Prostate gland (tissue), 2 donors: Measurements from ENCODE around the gene TMEM220.

Experiments
- POLR2A ChIP-seq: fragments of 450-650 bp; IDR thresholded peaks from one replicate; pipeline ENCODE4 v1.6.1; 2016; ENCODE audit warnings: antibody characterized with exemption, mild to moderate bottlenecking
- POLR2AphosphoS5 ChIP-seq: sonication (generic); formaldehyde crosslinking; IDR thresholded peaks from one replicate; pipeline ENCODE4 v1.6.1; 2017; ENCODE audit warnings: antibody characterized with exemption
- TF ChIP-seq, protein P1 (sequence below), 4 experiments: fragments of 200-600 bp in 2 of 4; fragments of 450-650 bp in 2 of 4; sonication (generic) in 2 of 4; IDR thresholded peaks; 1 replicate in 3 of 4; 2 replicates in 1 of 4; pipeline ENCODE4 v1.5.1; 2016 to 2019; ENCODE audit warnings: antibody characterized with exemption in 4 of 4, mild to moderate bottlenecking in 2 of 4, moderate library complexity in 2 of 4

DNA sequence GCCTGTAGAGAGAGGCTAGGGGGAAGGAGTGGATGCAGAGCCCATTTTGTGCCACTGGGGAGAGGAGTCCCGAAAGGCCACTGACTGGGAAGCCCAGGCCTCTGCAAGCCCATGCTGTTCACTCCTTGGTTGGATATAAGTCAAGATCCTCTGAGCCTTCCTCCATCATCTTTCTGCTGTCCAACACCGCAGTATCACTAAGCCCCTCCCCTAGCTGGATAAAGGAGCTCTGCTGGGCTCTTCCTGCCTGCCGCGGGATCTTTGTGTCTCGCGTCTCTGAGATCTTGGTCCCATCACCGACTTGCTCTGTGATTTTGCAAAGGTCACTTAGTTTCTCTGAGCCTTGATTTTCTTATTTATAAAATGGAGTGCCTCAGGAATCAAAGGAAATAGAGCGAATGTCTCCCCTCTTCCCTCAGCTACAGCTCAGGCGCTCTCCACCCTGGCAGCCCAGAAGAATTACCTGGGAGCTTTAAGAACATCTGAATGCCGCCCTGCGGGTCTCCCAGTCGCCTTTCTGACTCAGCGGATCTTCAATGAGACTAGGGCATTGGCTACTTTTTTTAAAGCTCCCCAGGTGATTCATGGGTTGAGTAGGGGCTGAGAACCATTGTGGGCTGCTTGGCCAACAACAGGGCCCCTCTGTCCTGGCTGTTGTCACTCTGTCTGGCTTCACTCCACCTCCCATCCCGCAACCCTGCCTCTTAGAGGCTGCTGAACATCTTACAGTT is 25.2 kb upstream of the TMEM220 start:
- TF ChIP-seq, protein P1, sequence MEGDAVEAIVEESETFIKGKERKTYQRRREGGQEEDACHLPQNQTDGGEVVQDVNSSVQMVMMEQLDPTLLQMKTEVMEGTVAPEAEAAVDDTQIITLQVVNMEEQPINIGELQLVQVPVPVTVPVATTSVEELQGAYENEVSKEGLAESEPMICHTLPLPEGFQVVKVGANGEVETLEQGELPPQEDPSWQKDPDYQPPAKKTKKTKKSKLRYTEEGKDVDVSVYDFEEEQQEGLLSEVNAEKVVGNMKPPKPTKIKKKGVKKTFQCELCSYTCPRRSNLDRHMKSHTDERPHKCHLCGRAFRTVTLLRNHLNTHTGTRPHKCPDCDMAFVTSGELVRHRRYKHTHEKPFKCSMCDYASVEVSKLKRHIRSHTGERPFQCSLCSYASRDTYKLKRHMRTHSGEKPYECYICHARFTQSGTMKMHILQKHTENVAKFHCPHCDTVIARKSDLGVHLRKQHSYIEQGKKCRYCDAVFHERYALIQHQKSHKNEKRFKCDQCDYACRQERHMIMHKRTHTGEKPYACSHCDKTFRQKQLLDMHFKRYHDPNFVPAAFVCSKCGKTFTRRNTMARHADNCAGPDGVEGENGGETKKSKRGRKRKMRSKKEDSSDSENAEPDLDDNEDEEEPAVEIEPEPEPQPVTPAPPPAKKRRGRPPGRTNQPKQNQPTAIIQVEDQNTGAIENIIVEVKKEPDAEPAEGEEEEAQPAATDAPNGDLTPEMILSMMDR (IDR thresholded peaks at IDR 0.05): no peak
- TF ChIP-seq POLR2A (no peak), POLR2AphosphoS5 (no peak)
